Neural cell (in vitro differentiated cells): ENCODE data around the gene CRACR2B. TPM values are rescaled to one million over a fixed set of nuclear protein-coding genes. Genes with fewer than 3 reads are reported as not detected.

Experiments used
- H2AFZ ChIP-seq: fragments of 200-600, 300-800 bp; sonication (generic), shearing (Covaris generic); 2 replicates; pipeline ENCODE4 v1.6.0; 2014; ENCODE audit warnings: low read depth, mild to moderate bottlenecking, antibody characterized with exemption, low read length, moderate library complexity
- H3F3A ChIP-seq: fragments of 200-600 bp; shearing (Covaris generic); 2 replicates; pipeline ENCODE4 v1.6.1; 2016; ENCODE audit warnings: mild to moderate bottlenecking, moderate library complexity, mixed read lengths, antibody characterized with exemption, low read length; ENCODE audit not compliant: insufficient read depth, poor library complexity, severe bottlenecking
- H3K27ac ChIP-seq: fragments of 200-600, 300-800 bp; sonication (generic), shearing (Covaris generic); 2 replicates; pipeline ENCODE4 v1.5.1; 2014; ENCODE audit warnings: mild to moderate bottlenecking, low read length, moderate library complexity
- H3K27me3 ChIP-seq: fragments of 300-800, 200-600 bp; sonication (generic), shearing (Covaris generic); 2 replicates; pipeline ENCODE4 v1.6.0; 2014; ENCODE audit warnings: mild to moderate bottlenecking, low read depth, low read length, moderate library complexity; ENCODE audit not compliant: insufficient read depth
- H3K36me3 ChIP-seq: fragments of 300-800, 200-600 bp; sonication (generic), shearing (Covaris generic); 2 replicates; pipeline ENCODE4 v1.5.1; 2014; ENCODE audit warnings: mild to moderate bottlenecking, antibody characterized with exemption, low read length, moderate library complexity; ENCODE audit not compliant: insufficient read depth
- H3K4me2 ChIP-seq: fragments of 300-800, 200-600 bp; sonication (generic), shearing (Covaris generic); 2 replicates; pipeline ENCODE4 v1.6.0; 2014; ENCODE audit warnings: mild to moderate bottlenecking, low read length
- H3K4me3 ChIP-seq: fragments of 300-800, 200-600 bp; sonication (generic), shearing (Covaris generic); 2 replicates; pipeline ENCODE4 v1.5.1; 2014; ENCODE audit warnings: mild to moderate bottlenecking, low read length, moderate library complexity
- H3K79me2 ChIP-seq: fragments of 200-600 bp; shearing (Covaris generic); replicated peaks from 2 replicates; pipeline ENCODE4 v1.6.0; 2014; ENCODE audit warnings: mild to moderate bottlenecking, low read length, moderate library complexity; ENCODE audit not compliant: insufficient read depth
- H3K9ac ChIP-seq: fragments of 300-800, 200-600 bp; sonication (generic), shearing (Covaris generic); 2 replicates; pipeline ENCODE4 v1.6.1; 2016; ENCODE audit warnings: mild to moderate bottlenecking, low read length, mixed read lengths
- H3K9me2 ChIP-seq: fragments of 200-600 bp; shearing (Covaris generic); 2 replicates; pipeline ENCODE4 v1.6.1; 2016; ENCODE audit warnings: mild to moderate bottlenecking, low read length, mixed read lengths; ENCODE audit not compliant: insufficient read depth
- H3K9me3 ChIP-seq: fragments of 200-600, 300-800 bp; sonication (generic), shearing (Covaris generic); 2 replicates; pipeline ENCODE4 v1.6.1; 2016; ENCODE audit warnings: mild to moderate bottlenecking, mixed run types, low read length, moderate library complexity, mixed read lengths
- H4K20me1 ChIP-seq: fragments of 200-600 bp; shearing (Covaris generic); 2 replicates; pipeline ENCODE4 v1.6.1; 2016; ENCODE audit warnings: mild to moderate bottlenecking, mixed run types; ENCODE audit not compliant: insufficient read depth
- CTCF ChIP-seq: fragments of 450-650 bp; IDR thresholded peaks from 2 replicates; pipeline ENCODE4 v1.5.1; 2014; ENCODE audit warnings: antibody characterized with exemption, mild to moderate bottlenecking, moderate library complexity; ENCODE audit not compliant: poor library complexity, severe bottlenecking
- EP300 ChIP-seq: fragments of 450-650 bp; conservative IDR thresholded peaks from 2 replicates; pipeline ENCODE4 v1.6.1; 2014; ENCODE audit warnings: antibody characterized with exemption, mild to moderate bottlenecking, moderate library complexity; ENCODE audit not compliant: poor library complexity, severe bottlenecking
- EZH2 ChIP-seq: fragments of 200-600, 300-800 bp; shearing (Covaris generic), sonication (generic); IDR thresholded peaks from 2 replicates; pipeline ENCODE4 v1.6.1; 2014; ENCODE audit warnings: antibody characterized with exemption, low read length, borderline replicate concordance, mild to moderate bottlenecking; ENCODE audit not compliant: insufficient read depth, poor library complexity, severe bottlenecking
- MXI1 ChIP-seq: fragments of 450-650 bp; conservative IDR thresholded peaks from 2 replicates; pipeline ENCODE4 v1.6.1; 2014; ENCODE audit warnings: antibody characterized with exemption, mild to moderate bottlenecking; ENCODE audit not compliant: poor library complexity, severe bottlenecking
- POLR2AphosphoS5 ChIP-seq: IDR thresholded peaks from 2 replicates; pipeline ENCODE4 v1.6.1; 2012
- RAD21 ChIP-seq: fragments of 450-650 bp; conservative IDR thresholded peaks from 2 replicates; pipeline ENCODE4 v1.6.1; 2014; ENCODE audit warnings: antibody characterized with exemption, mild to moderate bottlenecking, moderate library complexity
- SMC3 ChIP-seq: fragments of 450-650 bp; conservative IDR thresholded peaks from 2 replicates; pipeline ENCODE4 v1.6.1; 2014; ENCODE audit warnings: antibody characterized with exemption, mild to moderate bottlenecking, moderate library complexity; ENCODE audit not compliant: poor library complexity
- TAF1 ChIP-seq: IDR thresholded peaks from 2 replicates; pipeline ENCODE4 v1.6.1; 2012; ENCODE audit warnings: low read depth
- polyA plus RNA-seq: library from polyadenylated mRNA; depleted of rRNA; stranded (reverse); fragments of >200 nt; gene quantifications from 2 replicates; pipeline ENCODE4 v1.2.3, GENCODE V29; 2014
- TF ChIP-seq, protein P1 (sequence below): IDR thresholded peaks from 2 replicates; pipeline ENCODE4 v1.6.1; 2012; ENCODE audit warnings: borderline replicate concordance

The CRACR2B gene
- polyA plus RNA-seq, 1 donor from 2014 or later, result 1.2 TPM

DNA sequence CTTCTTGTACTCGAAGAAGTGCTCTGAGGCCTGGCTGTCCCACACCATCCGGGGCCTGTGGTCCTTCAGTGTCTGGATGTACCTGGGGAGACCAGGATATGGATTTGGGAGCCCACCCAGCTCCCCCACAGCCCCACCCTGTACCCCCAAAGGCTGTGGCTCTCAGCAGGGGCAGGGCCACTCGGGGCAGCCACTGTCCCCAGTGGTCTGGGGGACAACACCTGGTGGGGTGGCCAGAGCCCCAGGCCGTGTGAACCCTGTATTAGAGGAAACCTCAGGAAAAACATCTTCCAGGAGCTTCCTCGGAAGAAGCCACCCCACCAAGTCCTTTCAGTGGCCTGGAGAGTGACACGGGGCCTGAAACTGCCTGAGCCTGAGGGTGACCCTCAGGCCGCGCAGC, 42.7 kb downstream of the CRACR2B start:
- H3K9ac ChIP-seq, result no peak overlapping the region
- no peaks in the 10 kb centered on the region for H3K36me3 ChIP-seq
- TF ChIP-seq EZH2 (no peak), CTCF (no peak), SMC3 (no peak), MXI1 (no peak), POLR2AphosphoS5 (no peak), EP300 (no peak), TAF1 (no peak), RAD21 (no peak)
- TF ChIP-seq, protein P1, sequence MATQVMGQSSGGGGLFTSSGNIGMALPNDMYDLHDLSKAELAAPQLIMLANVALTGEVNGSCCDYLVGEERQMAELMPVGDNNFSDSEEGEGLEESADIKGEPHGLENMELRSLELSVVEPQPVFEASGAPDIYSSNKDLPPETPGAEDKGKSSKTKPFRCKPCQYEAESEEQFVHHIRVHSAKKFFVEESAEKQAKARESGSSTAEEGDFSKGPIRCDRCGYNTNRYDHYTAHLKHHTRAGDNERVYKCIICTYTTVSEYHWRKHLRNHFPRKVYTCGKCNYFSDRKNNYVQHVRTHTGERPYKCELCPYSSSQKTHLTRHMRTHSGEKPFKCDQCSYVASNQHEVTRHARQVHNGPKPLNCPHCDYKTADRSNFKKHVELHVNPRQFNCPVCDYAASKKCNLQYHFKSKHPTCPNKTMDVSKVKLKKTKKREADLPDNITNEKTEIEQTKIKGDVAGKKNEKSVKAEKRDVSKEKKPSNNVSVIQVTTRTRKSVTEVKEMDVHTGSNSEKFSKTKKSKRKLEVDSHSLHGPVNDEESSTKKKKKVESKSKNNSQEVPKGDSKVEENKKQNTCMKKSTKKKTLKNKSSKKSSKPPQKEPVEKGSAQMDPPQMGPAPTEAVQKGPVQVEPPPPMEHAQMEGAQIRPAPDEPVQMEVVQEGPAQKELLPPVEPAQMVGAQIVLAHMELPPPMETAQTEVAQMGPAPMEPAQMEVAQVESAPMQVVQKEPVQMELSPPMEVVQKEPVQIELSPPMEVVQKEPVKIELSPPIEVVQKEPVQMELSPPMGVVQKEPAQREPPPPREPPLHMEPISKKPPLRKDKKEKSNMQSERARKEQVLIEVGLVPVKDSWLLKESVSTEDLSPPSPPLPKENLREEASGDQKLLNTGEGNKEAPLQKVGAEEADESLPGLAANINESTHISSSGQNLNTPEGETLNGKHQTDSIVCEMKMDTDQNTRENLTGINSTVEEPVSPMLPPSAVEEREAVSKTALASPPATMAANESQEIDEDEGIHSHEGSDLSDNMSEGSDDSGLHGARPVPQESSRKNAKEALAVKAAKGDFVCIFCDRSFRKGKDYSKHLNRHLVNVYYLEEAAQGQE, result no peak
- no peak overlapping the region for H3K4me2 ChIP-seq
- no peak overlapping the region for H3K4me3 ChIP-seq
- H3K9me3 ChIP-seq, result no peaks in the 10 kb centered on the region
- no peaks in the 10 kb centered on the region for H3K79me2 ChIP-seq
- H3K9me2 ChIP-seq, result no peaks in the 10 kb centered on the region
- no peak overlapping the region for H3K27ac ChIP-seq
- H3F3A ChIP-seq, result no peaks in the 10 kb centered on the region
- H4K20me1 ChIP-seq, result no peaks in the 10 kb centered on the region
- no peaks in the 10 kb centered on the region for H3K27me3 ChIP-seq
- H2AFZ ChIP-seq, result no peak overlapping the region

DNA sequence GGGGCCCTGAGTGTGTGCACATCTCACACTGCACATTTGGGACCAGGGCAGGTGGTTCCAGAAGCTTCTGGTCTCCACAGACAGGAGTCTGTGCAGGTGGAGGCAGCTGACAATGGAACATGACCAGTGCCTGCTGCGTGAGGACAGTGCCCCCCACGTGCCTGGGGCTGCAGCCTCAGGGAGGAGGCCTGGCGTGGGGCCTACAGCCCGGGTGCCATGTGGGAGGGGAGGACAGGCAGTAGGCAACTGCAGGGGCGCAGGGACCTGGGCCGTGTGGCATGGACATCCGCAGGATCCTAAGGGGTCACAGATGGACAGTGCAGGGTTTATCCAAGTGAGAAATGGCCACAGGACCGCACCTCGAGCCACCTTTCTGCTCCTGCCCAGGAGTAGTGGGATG, 43.8 kb downstream of the CRACR2B start:
- H3K4me2 ChIP-seq, result no peak overlapping the region
- H3K27ac ChIP-seq, result no peak overlapping the region
- H3K4me3 ChIP-seq, result no peak overlapping the region
- TF ChIP-seq EP300 (no peak), EZH2 (no peak), POLR2AphosphoS5 (no peak), CTCF (no peak), TAF1 (no peak), MXI1 (no peak), SMC3 (no peak), RAD21 (no peak)
- TF ChIP-seq, protein P1, result no peak
- H3K9ac ChIP-seq, result no peak overlapping the region
- H3K79me2 ChIP-seq, result no peaks in the 10 kb centered on the region
- H4K20me1 ChIP-seq, result no peaks in the 10 kb centered on the region
- no peaks in the 10 kb centered on the region for H3K9me3 ChIP-seq
- H3K36me3 ChIP-seq, result no peaks in the 10 kb centered on the region
- H2AFZ ChIP-seq, result no peak overlapping the region
- H3F3A ChIP-seq, result no peaks in the 10 kb centered on the region
- no peaks in the 10 kb centered on the region for H3K9me2 ChIP-seq
- H3K27me3 ChIP-seq, result no peaks in the 10 kb centered on the region
